NB4 (cell line): ENCODE data around the gene TTYH1.
A peak's percentile ranks its signal among the peaks of the same experiment; 100 is the strongest.
"Not testable (repeated sequence)": the region's sequence is repeated elsewhere in the genome, so short reads cannot be mapped to it uniquely, and the experiment has no call there.

Source experiments
- DNase-seq: peaks from one replicate; pipeline ENCODE4 v3.0.0; 2010; ENCODE audit warnings: low read depth
- H3K4me3 ChIP-seq: one replicate; pipeline ENCODE4 v1.5.1; 2011; ENCODE audit warnings: mild to moderate bottlenecking, low read depth, low read length, moderate library complexity
- CTCF ChIP-seq: IDR thresholded peaks from one replicate; pipeline ENCODE4 v1.5.1; 2012; ENCODE audit warnings: low read depth, low read length
- MAX ChIP-seq: IDR thresholded peaks from 2 replicates; pipeline ENCODE4 v1.6.1; 2011; ENCODE audit warnings: low read depth, low read length
- MYC ChIP-seq: IDR thresholded peaks from 2 replicates; pipeline ENCODE4 v1.6.1; 2011; ENCODE audit warnings: low read depth, low read length
- POLR2A ChIP-seq: IDR thresholded peaks from 2 replicates; pipeline ENCODE4 v1.6.1; 2011; ENCODE audit warnings: mild to moderate bottlenecking; ENCODE audit not compliant: insufficient read length; ENCODE audit errors: extremely low read depth

TTYH1 gene

GRCh38 chr19:54375181-54375938 lies 39.9 kb upstream of the TTYH1 start:
- TF ChIP-seq MAX = peak; percentile 51; the same call in 1 of the 2 replicates
- peak; percentile 61 for TF ChIP-seq POLR2A
- peak; percentile 79 for TF ChIP-seq MYC
- H3K4me3 ChIP-seq = peak overlapping the region; percentile 86
- DNase-seq = peak; percentile 89

GRCh38 chr19:54376610-54377285 lies 38.5 kb upstream of the TTYH1 start:
- no peak for TF ChIP-seq POLR2A
- no peak overlapping the region for H3K4me3 ChIP-seq
- DNase-seq = no peak

GRCh38 chr19:54379187-54379678 lies 36.0 kb upstream of the TTYH1 start:
- DNase-seq = no peak
- peak overlapping the region; percentile 48 for H3K4me3 ChIP-seq
- TF ChIP-seq MAX = no peak
- no peak for TF ChIP-seq MYC
- TF ChIP-seq POLR2A = no peak
- no peak for TF ChIP-seq CTCF

GRCh38 chr19:54380897-54381296 lies 34.4 kb upstream of the TTYH1 start:
- H3K4me3 ChIP-seq = no peak overlapping the region
- no peak for DNase-seq
- TF ChIP-seq CTCF (no peak), MAX (no peak), MYC (no peak), POLR2A (no peak)

GRCh38 chr19:54382041-54382440 lies 33.2 kb upstream of the TTYH1 start:
- H3K4me3 ChIP-seq, DNase-seq: not testable (repeated sequence)

GRCh38 chr19:54383330-54383729 lies 31.9 kb upstream of the TTYH1 start:
- DNase-seq = no peak
- TF ChIP-seq POLR2A (no peak), CTCF (no peak), MAX (no peak), MYC (no peak)
- no peak overlapping the region for H3K4me3 ChIP-seq

GRCh38 chr19:54387991-54388801 lies 27.1 kb upstream of the TTYH1 start:
- peak; percentile 92 for DNase-seq
- peak overlapping the region; percentile 59 for H3K4me3 ChIP-seq

More at GRCh38 chr19:54387991-54388801, 27.1 kb upstream of the TTYH1 start:
- TF ChIP-seq MAX (peak; percentile 60; the same call in 1 of the 2 replicates), MYC (peak; percentile 65), POLR2A (no peak)
